Activated CD4-positive, alpha-beta T cell treated with anti-CD3 and anti-CD28 coated beads, Interleukin-2, amount 50 U/mL, for 24 hours (primary cell): ENCODE measurements around the gene KRTCAP2.
"Not testable (repeated sequence)": the region's sequence is repeated elsewhere in the genome, so short reads cannot be mapped to it uniquely, and the experiment has no call there.

ENCODE experiments used
- DNase-seq, 2 donors: peaks; one replicate each; pipeline ENCODE4 v3.0.0-alpha.2; 2020; ENCODE audit warnings: low read depth in 1 of 2, low spot score in 1 of 2

Gene KRTCAP2

DNA sequence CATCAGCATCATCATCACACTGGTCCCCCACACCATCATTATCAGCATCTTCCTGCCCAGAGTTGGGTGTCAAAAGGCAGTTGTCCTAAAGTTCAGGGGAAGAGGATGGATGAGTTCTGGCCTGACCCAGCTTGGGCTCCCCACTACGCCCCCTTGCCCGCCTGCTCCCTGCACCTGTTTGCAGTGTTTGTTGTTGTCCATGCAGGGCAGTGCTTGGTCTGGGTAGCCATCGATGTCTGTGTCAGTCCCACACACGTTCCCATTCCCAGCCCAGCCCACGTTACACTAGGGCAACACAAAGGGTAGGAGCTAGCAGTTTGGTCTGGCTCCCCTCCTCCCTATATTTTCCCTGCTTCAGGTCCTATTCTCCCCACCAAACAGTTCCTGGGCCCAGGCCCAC is 27.8 kb upstream of the KRTCAP2 start:
- no peak for DNase-seq

DNA sequence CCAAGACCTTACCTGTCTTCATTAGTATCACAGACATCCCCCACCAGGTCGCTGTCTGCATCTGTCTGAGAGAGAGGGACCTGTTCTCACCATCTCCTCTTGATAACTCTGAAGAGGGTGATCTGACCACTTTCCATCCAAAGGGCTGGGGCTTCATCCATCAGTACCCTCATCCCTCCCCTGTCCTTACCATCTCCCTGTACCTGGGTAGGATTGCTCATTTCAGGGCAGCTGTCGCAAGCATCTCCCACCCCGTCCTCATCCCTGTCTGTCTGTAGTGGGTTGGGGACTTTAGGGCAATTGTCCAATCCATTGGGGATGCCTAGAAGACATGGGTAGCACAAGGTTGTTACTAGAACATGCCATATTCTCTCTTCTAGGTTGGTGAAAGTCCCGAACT is 26.7 kb upstream of the KRTCAP2 start:
- no peak for DNase-seq

DNA sequence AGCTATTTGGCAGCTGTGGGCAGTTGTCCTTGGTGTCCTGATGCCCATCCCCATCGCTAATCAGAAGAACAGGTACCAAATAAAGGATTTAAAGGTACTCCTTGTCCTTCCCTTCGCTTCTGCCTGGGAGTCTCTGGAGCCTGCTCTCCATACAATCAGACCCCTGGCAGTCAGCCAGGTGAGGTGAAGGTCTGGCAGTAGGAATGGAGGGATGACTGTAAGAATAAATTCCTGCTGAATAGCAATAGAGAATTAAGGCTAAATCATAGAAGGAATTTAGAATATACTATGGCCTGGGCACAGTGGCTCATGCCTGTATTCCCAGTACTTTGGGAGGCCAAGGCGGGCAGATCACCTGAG is 25.4 kb upstream of the KRTCAP2 start:
- DNase-seq, result no peak

DNA sequence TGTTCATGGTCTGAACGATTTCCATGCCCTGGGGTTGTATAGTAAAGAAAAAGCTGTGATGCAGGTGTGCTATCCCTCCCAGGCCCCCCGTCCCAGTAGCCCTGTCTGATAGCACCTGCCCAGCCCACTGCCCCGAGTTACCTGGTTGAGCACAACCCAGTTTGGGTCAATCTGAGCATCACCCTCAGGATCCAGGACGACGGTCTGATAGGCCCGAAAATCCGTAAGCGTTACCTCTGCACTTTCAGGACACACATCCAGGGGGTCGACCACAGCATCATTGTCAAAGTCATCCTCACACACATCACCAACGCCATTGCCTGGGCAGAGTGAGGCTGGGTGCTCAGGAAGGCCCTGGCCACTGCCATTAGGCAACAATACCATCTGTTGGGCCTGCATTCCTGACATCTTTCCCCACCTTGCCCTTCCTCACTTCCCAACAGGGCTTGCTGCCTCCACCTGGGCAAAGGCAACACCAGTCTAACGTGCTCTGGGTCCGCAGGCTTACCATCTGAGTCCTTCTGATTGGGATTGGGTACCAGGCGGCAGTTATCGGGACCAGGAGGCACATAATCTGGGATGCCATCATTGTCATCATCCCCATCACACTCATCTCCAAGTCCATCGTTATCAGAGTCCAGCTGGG is 24.9 kb upstream of the KRTCAP2 start:
- DNase-seq, result no peak

DNA sequence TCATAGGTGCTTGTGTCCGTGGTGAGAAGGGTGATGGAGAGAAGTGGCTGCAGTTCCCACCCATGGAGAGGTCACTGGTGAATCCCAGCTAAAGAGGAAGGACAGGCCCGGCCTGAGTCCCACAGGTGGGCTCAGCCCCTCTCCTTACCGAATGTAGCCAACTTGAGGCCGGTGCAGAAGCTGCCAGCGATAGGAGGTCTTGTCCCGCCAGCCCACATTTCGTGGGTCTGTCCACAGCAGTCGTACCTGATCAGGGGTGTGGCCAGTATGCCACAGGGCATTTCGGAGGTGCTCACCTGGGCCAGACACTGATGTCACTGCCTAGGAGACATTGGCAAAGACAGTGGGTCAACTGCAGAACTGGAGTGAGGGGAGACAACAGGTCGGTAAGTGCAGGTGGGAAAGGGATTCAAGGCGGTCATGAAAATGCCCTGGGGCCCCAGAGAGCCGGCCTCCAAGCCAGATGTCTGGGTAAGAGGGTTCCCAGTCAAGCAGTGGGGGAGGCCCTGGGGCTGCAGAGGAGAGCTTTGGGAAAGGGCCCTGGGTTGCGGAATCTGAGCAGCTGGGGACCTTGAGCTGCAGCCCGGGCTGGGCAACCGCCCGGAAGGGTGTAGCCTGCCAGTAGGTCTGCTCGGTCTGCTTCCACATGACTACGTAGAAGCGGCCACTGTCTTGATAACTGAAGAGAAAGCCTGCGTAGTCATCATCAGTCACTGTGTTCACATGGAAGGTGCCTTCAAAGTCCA is 24.0 kb upstream of the KRTCAP2 start:
- DNase-seq, result no peak

DNA sequence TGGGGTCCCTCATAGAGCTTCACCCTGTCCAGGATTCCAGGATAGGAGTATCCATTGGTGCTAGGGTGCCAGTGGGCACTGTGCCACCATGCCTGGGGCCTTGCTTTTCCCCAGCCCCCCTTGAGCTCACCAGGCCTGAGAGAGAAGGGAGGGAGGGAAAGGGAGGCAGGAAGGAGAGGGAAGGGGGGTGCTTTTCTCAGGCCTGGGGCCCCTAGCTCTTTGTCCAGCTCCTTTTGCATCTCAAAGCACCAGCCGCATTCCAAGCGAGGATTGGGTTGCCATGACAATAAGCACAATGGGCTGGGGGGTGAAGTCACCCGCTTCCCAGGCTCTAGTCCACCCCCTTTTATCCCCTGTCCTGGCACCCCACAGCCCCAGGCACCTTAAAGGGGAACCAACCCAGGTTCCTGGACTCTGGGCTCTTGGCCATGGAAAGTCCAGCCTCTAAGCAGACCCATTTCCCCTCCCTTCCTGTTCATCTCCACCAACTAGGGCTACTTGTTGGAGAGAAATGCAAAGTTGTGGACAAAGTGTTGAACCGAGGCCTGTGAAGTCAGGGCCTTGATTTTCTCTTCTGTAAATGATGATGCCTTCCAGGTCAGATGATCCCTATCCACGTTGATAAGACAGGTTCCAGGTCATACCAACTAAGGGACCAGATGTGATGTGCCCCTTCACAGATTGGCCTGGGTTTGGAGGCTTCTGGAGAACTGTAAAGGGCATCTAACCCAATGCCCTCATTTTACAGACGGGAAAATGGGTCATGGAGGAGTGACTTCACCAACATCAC is 23.2 kb upstream of the KRTCAP2 start:
- no peak for DNase-seq

DNA sequence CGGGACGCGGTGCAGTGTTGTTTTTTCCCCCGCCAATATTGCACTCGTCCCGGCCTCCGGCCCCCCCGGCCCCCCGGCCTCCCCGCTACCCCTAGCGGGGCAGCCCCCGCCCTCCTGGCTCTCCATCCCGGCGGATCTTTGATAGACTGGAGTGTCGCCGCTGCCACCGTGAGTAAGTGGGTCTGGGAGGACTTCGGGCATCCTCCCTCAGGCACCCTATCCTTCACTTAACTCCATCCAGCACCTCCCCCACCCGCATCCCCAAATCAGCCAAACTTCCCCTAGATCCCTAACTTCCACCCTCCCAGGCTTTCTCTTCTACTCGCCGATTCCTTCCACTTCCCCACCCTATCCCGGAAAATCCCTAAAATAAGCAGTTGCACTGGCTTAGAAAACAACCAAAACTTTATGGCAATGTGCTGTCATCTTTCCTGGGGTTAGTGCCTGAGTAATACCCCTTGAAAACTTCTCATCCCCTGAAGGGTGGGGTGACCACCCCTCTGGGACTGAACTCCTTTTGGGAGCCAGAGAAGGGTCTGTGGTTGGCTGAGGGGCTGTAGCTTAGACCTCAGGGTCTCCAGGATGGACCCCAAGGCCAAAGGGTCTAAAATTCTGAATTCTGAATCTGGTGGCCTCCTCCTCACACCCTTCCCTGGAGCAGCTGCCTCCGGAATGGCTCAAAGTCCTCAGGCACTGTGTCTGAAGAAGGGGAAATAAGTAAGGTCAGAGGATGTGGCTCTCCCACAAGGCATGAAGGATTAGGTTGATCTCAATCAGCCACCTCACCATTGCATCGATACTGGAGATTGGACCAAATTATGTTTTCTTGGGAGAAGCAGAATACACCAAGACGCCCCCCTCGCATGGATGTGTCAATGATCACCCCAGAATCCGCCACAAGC is 22.3 kb upstream of the KRTCAP2 start:
- no peak for DNase-seq

DNA sequence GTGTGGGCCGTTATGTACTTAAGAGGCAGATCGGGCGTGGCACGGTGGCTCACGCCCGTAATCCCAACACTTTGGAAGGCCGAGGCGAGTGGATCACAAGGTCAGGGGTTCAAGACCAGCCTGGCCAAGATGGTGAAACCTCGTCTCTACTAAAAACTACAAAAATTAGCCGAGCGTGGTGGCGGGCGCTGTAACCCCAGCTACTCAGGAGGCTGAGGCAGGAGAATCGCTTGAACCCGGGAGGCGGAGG is 20.8 kb upstream of the KRTCAP2 start:
- not testable (repeated sequence) for DNase-seq

DNA sequence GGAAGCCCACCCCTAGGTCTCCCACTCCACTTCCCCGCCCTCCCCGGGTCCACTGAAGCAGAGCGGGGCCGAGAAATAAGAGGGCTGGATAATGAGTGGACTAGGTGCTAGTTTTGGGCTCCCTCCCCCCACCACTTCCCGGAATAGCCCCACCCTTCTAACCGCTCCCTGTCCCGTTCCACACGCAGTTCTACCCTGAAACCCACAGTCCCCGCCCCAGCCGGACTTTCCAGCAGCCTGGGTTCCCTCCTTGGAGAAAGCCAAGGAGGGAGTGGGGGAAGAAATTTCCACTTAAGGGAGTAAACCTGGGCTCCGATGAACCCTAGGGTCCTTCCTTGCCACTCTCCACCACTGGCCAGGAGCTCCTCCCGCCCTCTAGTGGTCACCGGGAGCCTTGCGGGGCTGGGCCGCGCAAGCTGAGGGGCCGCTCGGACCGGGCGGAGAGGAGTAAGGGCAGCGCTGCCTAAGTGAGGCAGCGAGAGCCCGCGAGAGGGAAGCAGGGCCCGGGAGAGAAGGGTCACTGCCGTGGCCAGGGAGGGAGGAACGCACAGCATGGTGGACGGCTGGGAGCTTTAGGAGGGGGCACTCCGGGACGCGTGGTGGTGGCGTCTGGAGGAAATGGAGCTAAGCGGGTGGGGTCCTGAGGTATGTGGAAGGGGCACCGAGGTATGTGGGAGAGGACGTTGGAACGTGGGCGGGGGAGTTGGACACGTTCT is 20.3 kb upstream of the KRTCAP2 start:
- DNase-seq, result peak; percentile 61 to 65

DNA sequence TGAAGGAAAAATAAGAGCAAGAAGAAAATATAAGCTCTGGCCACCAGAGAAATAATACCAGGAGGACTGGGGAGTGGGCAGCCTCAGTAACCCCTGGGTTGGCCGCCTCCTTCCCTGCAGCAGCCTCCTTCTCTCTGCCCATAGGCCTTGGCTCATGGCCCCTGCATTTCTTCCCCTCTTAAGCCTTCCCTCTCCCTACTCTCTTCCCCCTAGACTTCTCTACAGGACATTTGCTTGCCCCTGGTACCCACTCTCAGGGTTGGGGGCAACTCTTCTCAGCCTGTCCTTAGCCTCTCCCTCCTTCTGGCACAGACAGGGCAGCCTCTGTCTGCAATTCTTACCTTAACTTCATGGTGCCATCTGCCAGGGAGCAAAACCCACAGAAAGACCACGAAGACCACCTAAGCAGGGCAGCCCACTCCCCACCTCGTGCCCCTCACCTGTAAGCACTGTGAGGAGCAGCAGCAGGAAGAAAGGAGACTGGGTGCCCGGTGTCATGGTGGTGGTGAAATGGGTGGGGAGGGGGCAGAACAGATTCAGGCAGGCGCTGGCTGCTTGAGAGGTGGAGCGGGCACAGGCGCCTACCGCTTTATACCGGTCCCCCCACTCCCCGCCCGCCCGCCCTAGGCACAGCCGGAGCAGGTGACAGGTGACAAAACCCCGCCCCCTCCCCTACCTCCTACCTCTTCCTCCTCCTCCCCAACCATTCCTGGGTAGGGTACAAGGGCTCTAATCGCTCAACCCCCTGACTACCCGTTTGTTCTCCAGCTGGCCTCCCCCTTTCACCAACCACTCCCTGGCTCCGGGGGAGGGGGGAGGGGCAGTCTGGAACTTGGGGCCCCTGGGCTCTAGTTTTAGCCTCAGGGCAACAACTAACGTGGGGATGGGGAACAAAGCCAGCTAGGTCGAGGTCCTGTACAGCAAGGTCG is 19.5 kb upstream of the KRTCAP2 start:
- DNase-seq, result no peak

DNA sequence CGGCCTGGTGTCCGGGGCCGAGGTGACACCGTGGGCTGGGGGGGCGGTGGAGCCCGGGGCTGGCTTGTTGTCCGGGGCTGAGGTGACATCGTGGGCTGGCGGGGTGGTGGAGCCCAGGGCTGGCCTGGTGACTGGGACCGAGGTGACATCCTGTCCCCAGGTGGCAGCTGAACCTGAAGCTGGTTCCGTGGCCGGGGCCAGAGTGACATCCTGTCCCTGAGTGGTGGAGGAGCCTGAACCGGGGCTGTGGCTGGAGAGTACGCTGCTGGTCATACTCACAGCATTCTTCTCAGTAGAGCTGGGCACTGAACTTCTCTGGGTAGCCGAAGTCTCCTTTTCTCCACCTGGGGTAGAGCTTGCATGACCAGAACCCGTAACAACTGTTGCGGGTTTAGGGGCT is 18.8 kb upstream of the KRTCAP2 start:
- DNase-seq, result no peak

DNA sequence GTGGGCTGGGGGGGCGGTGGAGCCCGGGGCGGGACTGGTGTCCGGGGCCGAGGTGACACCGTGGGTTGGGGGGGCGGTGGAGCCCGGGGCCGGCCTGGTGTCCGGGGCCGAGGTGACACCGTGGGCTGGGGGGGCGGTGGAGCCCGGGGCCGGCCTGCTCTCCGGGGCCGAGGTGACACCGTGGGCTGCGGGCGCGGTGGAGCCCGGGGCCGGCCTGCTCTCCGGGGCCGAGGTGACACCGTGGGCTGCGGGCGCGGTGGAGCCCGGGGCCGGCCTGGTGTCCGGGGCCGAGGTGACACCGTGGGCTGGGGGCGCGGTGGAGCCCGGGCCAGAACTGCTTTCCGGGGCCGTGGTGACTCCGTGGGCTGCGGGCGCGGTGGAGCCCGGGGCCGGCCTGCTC is 16.8 kb upstream of the KRTCAP2 start:
- not testable (repeated sequence) for DNase-seq

DNA sequence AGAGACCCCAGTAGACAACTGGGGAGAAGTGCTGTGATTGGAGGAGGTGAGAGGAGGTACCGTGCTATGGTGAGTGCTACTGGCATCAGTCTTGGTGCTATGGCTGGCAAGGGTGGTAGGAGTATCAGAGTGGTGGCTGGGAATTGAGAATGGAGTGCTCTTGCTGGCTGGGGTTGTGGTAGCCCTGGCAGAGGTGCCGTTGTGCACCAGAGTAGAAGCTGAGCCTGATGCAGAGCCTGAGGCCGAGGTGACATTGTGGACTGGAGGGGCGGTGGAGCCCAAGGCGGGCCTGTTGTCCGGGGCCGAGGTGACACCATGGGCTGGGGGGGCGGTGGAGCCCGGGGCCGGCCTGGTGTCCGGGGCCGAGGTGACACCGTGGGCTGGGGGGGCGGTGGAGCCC is 15.2 kb upstream of the KRTCAP2 start:
- DNase-seq, result no peak

DNA sequence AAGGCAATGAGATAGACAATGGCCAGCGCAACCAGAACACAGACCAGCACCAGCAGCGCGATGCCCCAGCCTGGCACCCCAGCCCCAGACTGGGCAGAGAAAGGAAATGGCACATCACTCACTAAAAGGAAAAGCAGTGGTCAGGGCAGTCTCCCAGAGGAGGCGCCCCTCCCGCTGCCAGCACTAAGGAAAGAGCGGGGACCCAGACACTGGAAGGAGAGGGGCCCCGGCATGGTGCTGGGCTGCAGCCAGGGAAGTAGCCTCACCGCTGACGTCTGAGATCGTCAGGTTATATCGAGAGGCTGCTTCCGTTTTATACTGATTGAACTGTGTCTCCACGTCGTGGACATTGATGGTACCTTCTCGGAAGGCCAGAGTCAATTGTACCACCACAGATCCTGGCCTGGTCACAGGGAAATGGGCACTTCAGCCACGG is 14.4 kb upstream of the KRTCAP2 start:
- no peak for DNase-seq

DNA sequence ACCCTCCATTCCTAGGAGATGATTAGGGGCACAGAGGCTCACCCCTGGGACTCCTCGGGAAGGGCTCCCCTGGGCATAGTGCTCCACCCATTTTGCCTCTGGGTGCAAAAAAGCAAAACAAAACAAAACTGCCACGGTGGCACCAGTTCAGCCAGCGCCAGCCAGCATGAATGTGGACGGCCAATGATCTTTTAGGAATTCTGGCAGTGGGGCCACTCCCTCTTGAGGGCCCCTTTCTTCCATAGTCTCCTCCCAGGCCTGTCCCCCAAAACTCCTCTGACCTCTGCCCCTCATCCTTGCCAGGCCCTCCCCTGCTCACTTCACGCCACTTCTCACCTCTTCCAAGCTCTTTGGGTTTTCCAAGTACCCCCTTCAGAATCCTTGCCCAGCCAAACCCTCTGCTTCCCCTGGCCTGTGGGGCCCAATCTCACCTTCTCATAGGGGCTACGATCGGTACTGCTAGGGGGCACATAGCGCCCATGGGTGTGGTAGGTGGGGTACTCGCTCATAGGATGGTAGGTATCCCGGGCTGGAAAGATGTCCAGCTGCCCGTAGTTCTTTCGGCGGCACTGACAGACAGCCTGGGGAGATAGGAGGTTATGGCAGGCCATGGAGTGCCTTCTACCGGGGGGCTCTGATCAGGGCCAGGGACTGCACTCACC is 13.8 kb upstream of the KRTCAP2 start:
- no peak for DNase-seq

DNA sequence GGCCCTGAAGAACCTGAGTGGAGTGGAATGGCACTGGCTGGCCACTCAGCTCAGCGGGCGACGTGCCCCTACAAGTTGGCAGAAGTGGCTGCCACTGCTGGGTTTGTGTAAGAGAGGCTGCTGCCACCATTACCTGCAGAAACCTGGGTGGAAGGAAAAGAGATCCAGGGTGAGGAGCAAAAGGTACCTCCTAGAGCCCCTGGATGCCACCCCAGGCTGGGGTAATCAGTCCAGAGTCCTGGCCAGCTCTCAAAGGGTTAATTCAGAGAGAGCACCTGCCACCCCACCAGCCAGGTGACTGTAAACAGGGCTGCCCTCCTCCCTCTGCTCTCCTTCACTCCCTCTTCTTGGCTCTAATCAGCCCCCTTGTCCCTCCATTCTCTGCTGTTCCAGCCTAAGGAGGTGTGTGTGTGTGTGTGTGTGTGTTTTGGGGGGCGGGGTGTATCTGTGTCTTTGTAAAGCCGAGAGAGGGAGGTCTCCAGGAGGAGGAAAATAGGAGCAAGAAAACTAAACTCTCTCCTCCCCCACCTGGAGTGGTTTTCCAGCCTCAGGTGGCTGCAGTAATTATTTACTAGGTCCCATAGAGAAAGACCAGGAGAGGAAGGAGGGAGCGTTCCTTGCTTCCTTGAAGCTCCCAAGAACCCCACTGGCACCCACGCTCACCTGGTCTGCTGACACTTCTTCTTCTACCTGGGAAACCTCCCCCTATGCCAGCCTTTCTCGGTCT is 13.1 kb upstream of the KRTCAP2 start:
- no peak for DNase-seq

DNA sequence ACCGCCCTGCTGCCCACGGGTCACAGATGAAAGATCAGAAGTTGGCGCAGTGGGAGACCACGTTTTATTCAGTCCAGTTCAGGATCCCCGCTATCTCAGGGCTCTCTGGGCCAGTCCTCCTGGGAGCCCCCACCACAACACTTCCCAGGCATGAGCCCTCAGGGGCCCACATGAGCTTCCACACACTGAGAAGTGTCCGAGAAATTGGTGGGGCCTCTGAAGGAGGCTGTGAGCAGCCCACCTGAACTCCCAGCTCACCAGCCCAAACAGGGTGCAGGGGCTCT is 12.6 kb upstream of the KRTCAP2 start:
- no peak for DNase-seq

DNA sequence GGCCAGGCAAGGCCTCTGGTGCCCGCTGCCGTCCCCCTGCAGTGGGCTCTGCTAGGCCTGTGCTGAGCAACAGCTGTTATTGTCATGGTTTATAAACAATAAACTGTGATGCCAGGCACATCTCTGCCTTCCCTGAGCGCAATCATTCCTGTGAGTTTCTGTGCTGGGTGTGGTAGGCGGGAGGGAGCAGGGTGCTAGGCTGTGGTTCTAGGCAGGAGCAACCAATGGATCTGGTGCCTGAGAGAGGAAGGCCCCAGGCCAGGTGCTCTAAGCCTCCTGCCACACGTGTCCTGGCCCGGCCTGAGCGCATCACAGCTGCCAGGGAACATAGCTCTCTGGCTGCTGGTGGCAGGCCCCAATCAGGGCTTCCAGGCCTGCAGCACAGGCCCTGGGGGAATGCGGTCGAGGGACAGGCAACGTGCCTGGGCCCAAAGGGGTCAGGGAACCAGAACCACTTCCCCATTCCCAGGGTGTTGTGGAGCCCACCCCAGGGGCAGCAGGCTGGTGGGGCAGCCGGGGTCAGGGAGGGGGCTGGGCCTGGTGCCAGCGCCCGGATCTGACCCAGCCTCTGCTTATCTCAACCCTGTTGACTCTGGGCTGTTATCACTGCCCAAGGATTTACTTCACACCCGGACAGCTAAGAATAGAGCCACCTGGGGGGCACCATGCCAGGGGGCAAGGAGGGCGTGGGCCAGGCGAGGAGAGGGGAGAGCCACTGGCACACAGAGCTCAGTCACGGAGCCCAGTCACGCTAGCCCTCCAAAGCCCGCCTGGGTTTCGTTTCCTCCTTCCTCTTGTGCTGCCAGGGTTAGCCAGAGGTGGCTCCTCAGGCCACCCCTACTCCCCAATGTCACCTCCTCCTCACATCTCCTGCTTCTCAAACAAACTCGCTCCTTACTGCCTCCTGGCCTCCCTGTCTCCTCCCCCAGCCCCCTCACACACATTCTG is 12.0 kb upstream of the KRTCAP2 start:
- no peak for DNase-seq
